GM12874 (cell line): ENCODE data around the gene NPR3.
A peak's percentile ranks its signal among the peaks of the same experiment; 100 is the strongest.

ENCODE experiments used
- CTCF ChIP-seq: IDR thresholded peaks from 2 replicates; pipeline ENCODE4 v1.5.1; 2011; ENCODE audit warnings: low read depth, mild to moderate bottlenecking, control low read depth, low read length, moderate library complexity; ENCODE audit not compliant: insufficient read depth

Gene NPR3

GRCh38 chr5:32692036-32692746 is 18.9 kb upstream of the NPR3 start:
- no peak for TF ChIP-seq CTCF

- TF ChIP-seq CTCF, result no peak
Measured at GRCh38 chr5:32703957-32704356, 7.2 kb upstream of the NPR3 start.

- peak; percentile 16; the same call in 1 of the 2 replicates for TF ChIP-seq CTCF
Measured at GRCh38 chr5:32707418-32707997, 3.6 kb upstream of the NPR3 start.

- no peak for TF ChIP-seq CTCF
Measured at GRCh38 chr5:32708949-32709348, 2.2 kb upstream of the NPR3 start.

GRCh38 chr5:32709750-32710549 is 1.2 kb upstream of the NPR3 start:
- peak; percentile 70 for TF ChIP-seq CTCF

- no peak for TF ChIP-seq CTCF
Measured at GRCh38 chr5:32711362-32711680, 200 bp downstream of the NPR3 start.

GRCh38 chr5:32711681-32712480 is 760 bp downstream of the NPR3 start:
- no peak for TF ChIP-seq CTCF
